Frontal cortex (tissue), 4 donors: Measurements from ENCODE around the gene GRID1. TPM values are rescaled to one million over a fixed set of nuclear protein-coding genes. Genes with fewer than 3 reads are reported as not detected.
"Not testable (repeated sequence)": the region's sequence is repeated elsewhere in the genome, so short reads cannot be mapped to it uniquely, and the experiment has no call there.

Source experiments
- DNase-seq, 2 donors: peaks; one replicate each; pipeline ENCODE4 v3.0.0; 2012; ENCODE audit warnings: low spot score in 2 of 2
- FAIRE-seq: peaks from 2 replicates; lab custom pipeline; 2012; peaks lifted over from hg19 to GRCh38; lab: Jason Lieb, UNC
- total RNA-seq: library from RNA; depleted of rRNA; stranded (reverse); fragments of >200 nt; gene quantifications from one replicate; pipeline ENCODE4 v1.2.3, GENCODE V29; 2014
- donor health status: control.
- donor health status: control.
- donor health status: control.

The GRID1 gene
- total RNA-seq, 1 donor from 2014 or later, result 12.6 TPM

DNA sequence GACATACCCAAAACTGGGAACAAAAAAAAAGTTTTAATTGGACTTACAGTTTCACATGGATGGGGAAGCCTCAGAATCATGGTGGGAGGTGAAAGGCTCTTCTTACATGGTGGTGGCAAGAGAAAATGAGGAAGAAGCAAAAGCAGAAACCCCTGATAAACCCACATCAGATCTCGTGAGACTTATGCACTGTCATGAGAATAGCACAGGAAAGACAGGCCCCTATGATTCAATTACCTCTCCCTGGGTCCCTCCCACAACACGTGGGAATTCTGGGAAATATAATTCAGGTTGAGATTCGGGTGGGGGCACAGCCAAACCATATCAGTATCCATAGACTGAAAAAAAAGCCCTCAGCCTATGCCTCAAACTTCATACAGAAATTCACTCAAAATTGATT lies 647.2 kb downstream of the GRID1 start:
- FAIRE-seq, result no peak
- no peak for DNase-seq

GRCh38 chr10:85713885-85714284 lies 652.7 kb downstream of the GRID1 start:
- FAIRE-seq (no peak), DNase-seq (no peak)

DNA sequence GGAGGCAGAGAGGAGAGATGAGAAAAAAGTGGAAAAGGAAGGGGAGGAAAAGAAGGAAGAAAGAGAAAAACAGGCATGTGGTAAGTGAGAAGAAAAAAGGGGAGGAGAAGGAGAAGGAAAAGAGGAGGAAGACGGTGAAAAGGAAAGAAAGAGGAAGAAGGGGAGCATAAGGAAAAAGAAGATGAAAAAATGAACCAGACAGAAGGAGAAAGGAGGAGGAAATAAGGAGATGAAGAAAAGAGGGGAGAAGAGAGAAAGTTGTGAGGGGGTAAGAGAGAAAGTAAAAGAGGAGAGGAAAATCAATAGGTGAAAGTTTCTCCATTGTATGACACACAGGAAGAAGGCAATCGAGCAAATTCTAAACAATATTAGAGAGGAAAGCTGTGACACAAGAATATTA lies 663.8 kb downstream of the GRID1 start:
- FAIRE-seq (no peak), DNase-seq (no peak)

GRCh38 chr10:85699066-85699465 lies 667.5 kb downstream of the GRID1 start:
- not testable (repeated sequence) for DNase-seq, FAIRE-seq

- no peak for DNase-seq
- FAIRE-seq, result peak; percentile 49
These were observed 669.7 kb downstream of the GRID1 start for GRCh38 chr10:85696893-85697292.

- no peak for FAIRE-seq
- no peak for DNase-seq
These were observed 684.0 kb downstream of the GRID1 start for GRCh38 chr10:85682621-85683020.

- DNase-seq (no peak), FAIRE-seq (no peak)
These were observed 686.9 kb downstream of the GRID1 start for GRCh38 chr10:85679710-85680109.

- no peak for DNase-seq
- no peak for FAIRE-seq
These were observed 687.5 kb downstream of the GRID1 start for GRCh38 chr10:85679061-85679460.

DNA sequence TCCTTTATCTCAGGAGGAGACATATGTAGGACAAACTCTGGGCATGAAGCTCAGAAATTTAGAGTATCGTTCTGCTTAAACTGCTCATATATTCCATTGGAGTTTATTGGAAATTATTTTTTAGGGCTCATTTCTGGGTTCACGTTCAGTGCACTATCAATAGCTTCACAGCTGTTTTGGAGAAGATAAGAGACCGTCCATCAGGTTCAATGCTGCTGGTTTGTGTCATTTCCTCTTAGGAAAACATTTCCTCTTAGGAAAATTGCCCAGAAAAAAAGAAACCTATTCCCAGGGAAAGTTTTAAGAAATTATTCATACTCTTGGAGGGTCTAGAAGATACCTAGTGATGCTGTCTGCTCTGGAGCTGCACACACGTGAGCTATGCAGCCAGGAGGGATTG lies 691.7 kb downstream of the GRID1 start:
- DNase-seq, result no peak
- no peak for FAIRE-seq

GRCh38 chr10:85673270-85673669 lies 693.3 kb downstream of the GRID1 start:
- DNase-seq, result no peak
- no peak for FAIRE-seq

- FAIRE-seq (no peak), DNase-seq (no peak)
These were observed 695.1 kb downstream of the GRID1 start for GRCh38 chr10:85671530-85671929.

DNA sequence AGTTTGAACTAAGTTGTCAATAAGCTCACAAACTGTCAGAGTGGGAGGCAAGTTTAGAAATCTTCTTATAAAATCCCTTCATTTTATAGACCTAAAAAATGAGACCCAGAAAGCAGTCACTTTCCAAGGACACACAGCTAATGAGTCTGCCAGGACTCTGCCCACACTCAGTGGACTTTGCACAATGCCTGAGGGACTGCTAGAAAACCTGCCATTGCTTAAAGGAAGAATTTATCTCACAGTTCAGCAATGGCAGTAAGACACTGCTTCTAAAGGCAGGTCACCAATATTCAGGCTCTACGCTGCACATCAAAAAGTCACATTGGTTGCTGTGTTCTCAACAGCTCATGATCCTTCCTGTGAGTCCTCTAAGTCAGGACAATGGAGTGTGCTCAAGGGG lies 698.1 kb downstream of the GRID1 start:
- no peak for FAIRE-seq
- no peak for DNase-seq

GRCh38 chr10:85667638-85668233 lies 698.9 kb downstream of the GRID1 start:
- FAIRE-seq (no peak), DNase-seq (no peak)

DNA sequence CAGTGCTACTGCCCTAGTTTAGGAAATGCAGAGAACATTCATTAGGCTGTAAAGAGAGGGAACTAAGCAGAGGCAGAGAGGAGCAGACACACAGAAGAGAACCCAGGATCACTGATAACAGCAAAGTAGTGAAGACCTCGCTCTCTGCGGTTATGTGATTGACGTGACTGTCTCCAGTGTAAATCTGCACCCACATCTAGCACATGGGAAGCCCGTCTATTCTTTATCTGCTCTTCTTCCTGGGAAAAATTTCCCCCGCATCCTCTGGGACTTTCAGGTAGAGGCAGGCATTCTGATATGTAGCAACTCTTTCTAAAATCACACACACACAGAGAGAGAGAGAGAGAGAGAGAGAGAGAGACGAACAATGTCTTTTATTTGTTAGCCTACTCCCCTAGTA lies 699.6 kb downstream of the GRID1 start:
- FAIRE-seq, result no peak

GRCh38 chr10:85666102-85666501 lies 700.5 kb downstream of the GRID1 start:
- FAIRE-seq (no peak), DNase-seq (no peak)

More for the DNA sequence above, 699.6 kb downstream of the GRID1 start:
- DNase-seq, result no peak

DNA sequence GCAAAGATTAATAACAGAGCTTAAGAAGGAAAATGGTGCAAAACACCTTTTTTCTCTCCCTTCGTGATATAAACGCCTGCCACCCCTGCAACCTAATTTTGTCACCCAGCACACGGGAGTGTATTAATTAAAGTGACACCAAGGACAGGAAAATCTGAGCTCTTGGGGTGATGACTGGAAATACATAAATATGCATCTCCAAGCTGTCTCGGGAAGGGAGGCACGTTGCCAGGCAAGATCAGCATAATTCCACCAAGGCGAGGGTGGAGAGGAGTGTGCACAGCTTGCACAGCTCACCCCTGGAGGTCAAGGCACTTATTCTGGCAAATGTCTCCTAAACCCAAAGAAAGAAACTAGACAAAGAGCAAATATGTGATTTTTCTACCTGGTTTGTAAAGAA lies 700.9 kb downstream of the GRID1 start:
- FAIRE-seq, result no peak

DNA sequence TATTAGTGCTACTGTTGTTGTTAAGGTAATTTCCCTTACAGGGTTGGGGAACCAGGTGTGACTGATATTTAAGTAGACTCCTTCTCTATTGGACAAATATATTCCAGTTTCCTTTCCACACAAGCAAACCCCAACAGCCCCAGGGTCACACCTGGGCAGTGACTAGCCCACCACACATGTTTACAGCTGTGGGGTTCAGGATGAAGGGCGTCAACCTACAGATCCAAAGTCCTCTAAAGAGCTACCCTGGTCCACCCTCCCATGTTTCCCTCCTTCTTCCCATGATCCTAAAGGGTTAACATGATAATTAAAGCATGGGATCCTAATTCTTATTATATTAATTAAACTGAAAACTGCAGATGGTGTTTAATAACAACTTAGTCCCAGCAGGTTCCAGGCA lies 701.5 kb downstream of the GRID1 start:
- no peak for FAIRE-seq
- no peak for DNase-seq

More for the DNA sequence above, 700.9 kb downstream of the GRID1 start:
- no peak for DNase-seq

- DNase-seq (no peak), FAIRE-seq (no peak)
These were observed 705.5 kb downstream of the GRID1 start for GRCh38 chr10:85661123-85661522.

- FAIRE-seq (no peak), DNase-seq (no peak)
These were observed 707.3 kb downstream of the GRID1 start for GRCh38 chr10:85659331-85659730.

- DNase-seq (no peak), FAIRE-seq (no peak)
These were observed 708.1 kb downstream of the GRID1 start for GRCh38 chr10:85658518-85658917.

DNA sequence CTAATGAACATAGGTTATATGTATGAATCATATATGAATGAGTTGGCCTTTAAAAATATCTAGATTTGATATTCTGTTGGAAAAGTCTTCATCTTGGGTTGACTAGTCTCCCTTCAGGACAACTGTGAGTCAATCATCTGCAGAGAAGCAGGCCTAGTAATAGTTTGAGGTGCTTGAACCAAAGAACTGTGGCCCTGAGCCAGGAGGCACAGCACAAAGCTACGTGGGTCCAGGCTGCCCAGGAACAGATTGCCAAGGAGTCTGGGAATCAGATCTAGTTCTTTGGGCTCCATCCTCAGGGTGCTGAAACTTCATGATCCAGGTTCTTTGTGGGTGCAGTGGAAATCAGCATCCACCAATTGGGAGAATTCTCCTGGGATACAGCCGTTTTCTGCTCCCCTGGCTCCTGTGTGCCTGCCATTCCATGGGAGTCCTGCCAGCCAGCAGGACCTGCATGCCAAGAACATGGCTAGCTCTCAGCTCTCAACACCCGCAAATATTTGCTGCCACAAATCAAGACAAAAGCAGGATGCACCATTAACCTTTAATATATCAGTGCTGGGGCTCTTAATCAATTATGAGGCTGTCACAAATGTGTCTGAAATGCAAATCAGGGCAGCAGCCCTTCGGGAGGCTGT lies 709.0 kb downstream of the GRID1 start:
- no peak for FAIRE-seq
- DNase-seq, result no peak

- no peak for DNase-seq
- FAIRE-seq, result no peak
These were observed 711.2 kb downstream of the GRID1 start for GRCh38 chr10:85655411-85655810.
